ENCODE measurements around the gene EEF1B2.

Gene EEF1B2

GRCh38 chr2:206127656-206128055, 32.0 kb upstream of the EEF1B2 start:
- TF ChIP-seq CTCF (IDR thresholded peaks at IDR 0.05; ENCODE audit: insufficient read depth, missing control alignments) = no peak
- DNase-seq (ENCODE audit: insufficient read length, low spot score) = no peak
- no peak for FAIRE-seq

DNA sequence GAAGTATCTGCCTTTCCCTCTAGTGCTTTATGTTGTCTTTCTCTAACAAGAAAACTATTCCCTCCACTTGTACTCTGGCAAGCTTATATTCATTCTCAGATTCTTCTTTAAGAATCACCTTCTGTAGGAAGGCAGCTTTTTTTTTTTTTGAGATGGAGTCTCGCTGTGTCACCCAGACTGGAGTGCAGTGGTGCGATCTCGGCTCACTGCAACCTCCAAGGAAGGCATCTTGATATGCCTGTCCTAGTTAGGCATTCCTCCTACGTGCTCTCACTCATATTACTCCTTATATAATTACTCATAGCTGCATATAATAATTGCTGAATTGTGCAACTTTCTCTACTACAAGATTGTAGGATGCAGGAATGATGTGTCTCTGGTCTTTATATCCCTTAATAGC, 16.2 kb upstream of the EEF1B2 start:
- no peak for FAIRE-seq
- DNase-seq (ENCODE audit: insufficient read length, low spot score) = no peak
- no peak for TF ChIP-seq CTCF (IDR thresholded peaks at IDR 0.05; ENCODE audit: insufficient read depth, missing control alignments)

DNA sequence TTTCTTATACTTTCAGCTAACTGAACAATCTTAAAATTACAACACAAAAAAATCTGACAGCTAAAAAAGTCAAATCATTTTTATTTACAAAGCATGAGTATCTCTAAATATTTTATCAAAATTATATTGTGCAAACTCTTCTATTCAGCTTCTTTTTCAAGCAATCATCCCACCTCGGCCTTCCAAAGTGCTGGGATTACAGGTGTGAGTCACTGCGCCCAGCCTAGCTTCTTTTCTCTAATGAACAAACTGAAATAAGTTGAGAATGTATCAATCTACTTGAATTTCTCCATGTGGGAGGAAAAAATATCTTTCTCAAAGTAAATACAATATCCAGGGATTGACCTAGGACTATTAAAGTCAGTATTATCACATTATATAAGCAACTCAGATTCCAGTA, 15.3 kb upstream of the EEF1B2 start:
- FAIRE-seq (no peak), DNase-seq (ENCODE audit: insufficient read length, low spot score) (no peak)
- no peak for TF ChIP-seq CTCF (IDR thresholded peaks at IDR 0.05; ENCODE audit: insufficient read depth, missing control alignments)

- no peak for TF ChIP-seq CTCF (IDR thresholded peaks at IDR 0.05; ENCODE audit: insufficient read depth, missing control alignments)
- FAIRE-seq (no peak), DNase-seq (ENCODE audit: insufficient read length, low spot score) (no peak)
Observed at GRCh38 chr2:206145665-206146064, 14.0 kb upstream of the EEF1B2 start.

DNA sequence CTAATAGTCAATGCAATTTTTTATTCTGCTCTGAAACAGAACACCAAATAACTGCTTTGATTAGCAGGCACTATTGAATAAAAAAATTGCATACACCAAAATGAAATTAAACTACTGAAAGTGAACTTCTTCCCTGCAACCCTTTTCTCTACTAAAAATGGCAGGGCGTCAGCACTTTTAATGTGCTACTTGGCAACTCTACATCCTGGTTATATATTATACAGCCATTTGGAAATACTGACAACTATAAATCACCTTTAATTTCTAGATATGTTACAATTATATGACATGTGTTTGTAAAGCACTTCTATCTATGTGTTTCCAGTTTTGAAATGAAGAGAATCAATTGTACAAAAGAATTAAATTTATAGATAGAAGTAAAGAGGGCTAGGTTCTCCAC, 10.4 kb upstream of the EEF1B2 start:
- no peak for FAIRE-seq
- no peak for TF ChIP-seq CTCF (IDR thresholded peaks at IDR 0.05; ENCODE audit: insufficient read depth, missing control alignments)
- DNase-seq (ENCODE audit: insufficient read length, low spot score) = no peak

DNA sequence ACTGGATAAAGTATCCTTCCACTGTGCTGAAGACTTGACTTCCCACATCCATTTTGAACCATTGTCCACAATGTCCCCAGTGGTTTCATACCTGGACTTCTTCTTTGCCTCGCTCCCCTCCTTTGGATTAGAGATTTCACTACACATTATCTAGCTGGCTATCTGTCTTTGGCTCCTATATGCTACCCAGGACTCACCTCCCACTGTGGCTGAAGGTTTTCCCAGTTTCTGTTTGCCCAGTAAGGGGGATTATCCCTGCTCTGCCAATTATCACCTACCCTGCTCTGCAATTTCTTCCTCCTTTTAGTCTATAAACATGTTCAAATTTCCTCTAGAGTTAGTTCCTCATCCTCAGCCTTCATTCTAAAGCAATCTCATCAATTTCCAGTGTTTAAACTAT, 9.5 kb upstream of the EEF1B2 start:
- DNase-seq (ENCODE audit: insufficient read length, low spot score) = no peak
- no peak for FAIRE-seq
- TF ChIP-seq CTCF (IDR thresholded peaks at IDR 0.05; ENCODE audit: insufficient read depth, missing control alignments) = no peak

DNA sequence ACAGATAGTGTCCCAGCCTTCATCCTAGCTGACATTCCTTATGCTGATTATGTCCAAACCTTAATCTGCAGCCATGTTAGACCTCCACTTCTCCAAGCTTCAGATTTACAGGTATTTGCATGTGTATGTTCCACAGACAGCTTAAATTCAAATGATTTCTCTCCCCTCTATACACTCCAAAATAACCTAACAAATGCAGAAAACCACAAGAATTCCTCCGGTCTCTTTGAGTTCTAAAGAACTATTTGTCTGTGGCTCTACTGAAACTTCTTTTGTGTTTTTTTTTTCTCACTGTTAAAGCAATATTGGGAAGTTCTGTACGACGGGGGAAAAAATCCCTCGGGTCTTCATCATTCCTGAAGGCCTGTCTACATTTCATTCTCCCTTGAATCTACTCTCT, 9.1 kb upstream of the EEF1B2 start:
- DNase-seq (ENCODE audit: insufficient read length, low spot score) (no peak), FAIRE-seq (no peak)
- no peak for TF ChIP-seq CTCF (IDR thresholded peaks at IDR 0.05; ENCODE audit: insufficient read depth, missing control alignments)

All from D721Med (cell line).